Stomach (tissue), 4 donors: ENCODE data around the gene RFX4.

Experiments used
- POLR2AphosphoS5 ChIP-seq, 3 donors: sonication (generic); formaldehyde crosslinking; IDR thresholded peaks; one replicate each; pipeline ENCODE4 v1.6.1; 2016; ENCODE audit warnings: antibody characterized with exemption in 3 of 3
- TF ChIP-seq, protein P1 (sequence below), 7 experiments: fragments of 450-650 bp in 4 of 7; fragments of 200-600 bp in 3 of 7; sonication (generic) in 3 of 7; IDR thresholded peaks; one replicate each; pipeline ENCODE4 v1.5.1; 2016 to 2019; ENCODE audit warnings: antibody characterized with exemption in 7 of 7, control low read depth in 2 of 7, mild to moderate bottlenecking in 1 of 7

DNA sequence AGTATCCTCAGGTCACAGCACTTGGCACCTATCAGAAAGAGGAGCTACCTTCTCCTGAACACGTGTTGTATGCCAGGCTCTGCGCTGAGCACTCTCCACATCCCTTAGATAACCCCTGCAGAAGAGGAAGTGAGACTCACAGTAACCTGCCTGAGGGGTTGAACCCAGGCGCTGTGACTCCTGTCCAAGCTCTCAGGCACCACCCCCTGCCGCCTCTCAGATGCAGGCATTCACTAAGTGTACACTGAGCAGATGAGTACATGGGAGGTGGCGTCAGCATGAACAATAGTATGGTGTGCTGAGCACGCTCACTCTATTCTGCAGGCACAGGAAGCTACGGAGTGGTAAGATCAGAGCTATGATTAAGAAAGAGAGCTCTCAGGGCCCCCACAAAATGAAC is 170.7 kb downstream of the RFX4 start:
- TF ChIP-seq, protein P1, sequence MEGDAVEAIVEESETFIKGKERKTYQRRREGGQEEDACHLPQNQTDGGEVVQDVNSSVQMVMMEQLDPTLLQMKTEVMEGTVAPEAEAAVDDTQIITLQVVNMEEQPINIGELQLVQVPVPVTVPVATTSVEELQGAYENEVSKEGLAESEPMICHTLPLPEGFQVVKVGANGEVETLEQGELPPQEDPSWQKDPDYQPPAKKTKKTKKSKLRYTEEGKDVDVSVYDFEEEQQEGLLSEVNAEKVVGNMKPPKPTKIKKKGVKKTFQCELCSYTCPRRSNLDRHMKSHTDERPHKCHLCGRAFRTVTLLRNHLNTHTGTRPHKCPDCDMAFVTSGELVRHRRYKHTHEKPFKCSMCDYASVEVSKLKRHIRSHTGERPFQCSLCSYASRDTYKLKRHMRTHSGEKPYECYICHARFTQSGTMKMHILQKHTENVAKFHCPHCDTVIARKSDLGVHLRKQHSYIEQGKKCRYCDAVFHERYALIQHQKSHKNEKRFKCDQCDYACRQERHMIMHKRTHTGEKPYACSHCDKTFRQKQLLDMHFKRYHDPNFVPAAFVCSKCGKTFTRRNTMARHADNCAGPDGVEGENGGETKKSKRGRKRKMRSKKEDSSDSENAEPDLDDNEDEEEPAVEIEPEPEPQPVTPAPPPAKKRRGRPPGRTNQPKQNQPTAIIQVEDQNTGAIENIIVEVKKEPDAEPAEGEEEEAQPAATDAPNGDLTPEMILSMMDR (IDR thresholded peaks at IDR 0.05), result no peak
- no peak for TF ChIP-seq POLR2AphosphoS5 (IDR thresholded peaks at IDR 0.05)
